ENCODE results near the gene RPTOR.

The RPTOR gene

GRCh38 chr17:80817321-80817845 is 272.7 kb downstream of the RPTOR start:
- no peak for DNase-seq (ENCODE audit: low spot score)

DNA sequence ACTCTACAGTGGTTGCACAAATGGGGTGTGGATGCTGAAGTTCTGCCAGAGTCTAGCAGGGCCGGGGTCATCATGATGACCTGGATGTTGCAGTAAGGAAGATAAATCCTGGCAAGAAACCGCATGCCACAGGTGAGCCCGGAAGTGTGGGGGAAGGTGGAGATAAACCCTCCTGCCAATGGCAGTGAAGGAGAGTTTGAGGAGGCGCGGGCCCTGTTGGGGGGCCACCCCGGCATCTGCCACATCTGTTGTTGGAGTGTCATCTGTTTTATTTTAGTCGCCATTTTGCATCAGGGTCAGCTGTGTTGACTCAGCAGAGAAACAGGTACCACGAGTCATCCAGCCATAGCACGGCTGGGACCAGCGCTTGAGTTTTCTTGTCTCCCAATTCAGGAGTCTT is 273.2 kb downstream of the RPTOR start:
- DNase-seq (ENCODE audit: low spot score) = peak; percentile 37

DNA sequence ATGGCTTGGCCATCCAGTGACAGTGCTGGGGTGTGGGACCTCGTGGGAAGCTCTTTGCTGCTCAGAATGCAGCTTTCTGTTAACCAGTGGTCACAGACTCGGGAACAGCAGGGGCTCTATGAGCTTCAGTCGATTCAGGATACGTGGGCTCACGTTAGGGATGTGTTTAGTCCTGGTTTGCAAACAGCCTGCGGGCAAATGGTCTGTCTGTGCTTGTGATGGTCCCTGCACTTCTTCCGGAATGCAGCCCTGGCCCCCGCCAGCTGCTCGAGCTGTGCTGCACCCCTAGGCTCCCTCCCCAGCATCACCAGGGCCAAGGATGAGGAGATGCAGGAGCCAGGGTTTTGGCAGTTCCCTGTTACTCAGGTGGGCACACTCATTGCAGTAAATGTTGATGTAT is 274.2 kb downstream of the RPTOR start:
- DNase-seq (ENCODE audit: low spot score) = no peak

DNA sequence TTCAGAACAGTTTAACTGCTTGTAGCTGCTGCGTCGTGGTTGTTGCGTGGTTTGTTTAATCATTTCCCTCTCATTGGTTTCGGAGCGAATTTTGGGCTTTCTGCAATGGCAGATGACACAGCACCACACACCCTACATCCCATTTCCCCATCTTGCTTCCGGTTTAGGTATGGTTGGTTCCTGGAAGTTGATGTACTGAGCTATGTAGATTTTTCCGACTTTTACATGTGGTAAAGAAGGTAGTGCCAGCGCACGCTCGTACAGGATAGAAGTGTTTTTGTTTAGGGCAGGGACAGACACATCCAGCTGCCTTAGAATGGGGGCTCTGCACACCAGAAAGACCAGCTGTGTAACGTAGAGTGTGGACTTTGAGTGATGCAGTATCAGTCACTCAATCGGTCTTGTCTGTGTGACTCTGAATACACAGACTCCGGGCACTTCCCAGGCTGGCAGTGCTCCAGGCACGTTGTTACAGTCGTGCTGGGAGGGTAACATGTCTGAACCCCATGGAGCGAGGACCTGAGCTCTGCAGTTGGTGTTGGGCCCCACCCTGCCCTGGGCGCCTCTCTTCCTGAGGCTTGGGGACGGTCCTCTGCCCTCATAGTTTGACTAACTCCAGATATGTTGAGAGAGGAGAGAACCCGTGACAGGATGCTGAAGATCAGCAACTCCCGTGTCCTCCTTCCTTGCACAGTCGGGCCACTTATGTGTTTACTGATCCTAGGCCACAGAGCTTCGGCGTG is 275.0 kb downstream of the RPTOR start:
- DNase-seq (ENCODE audit: low spot score) = no peak

DNA sequence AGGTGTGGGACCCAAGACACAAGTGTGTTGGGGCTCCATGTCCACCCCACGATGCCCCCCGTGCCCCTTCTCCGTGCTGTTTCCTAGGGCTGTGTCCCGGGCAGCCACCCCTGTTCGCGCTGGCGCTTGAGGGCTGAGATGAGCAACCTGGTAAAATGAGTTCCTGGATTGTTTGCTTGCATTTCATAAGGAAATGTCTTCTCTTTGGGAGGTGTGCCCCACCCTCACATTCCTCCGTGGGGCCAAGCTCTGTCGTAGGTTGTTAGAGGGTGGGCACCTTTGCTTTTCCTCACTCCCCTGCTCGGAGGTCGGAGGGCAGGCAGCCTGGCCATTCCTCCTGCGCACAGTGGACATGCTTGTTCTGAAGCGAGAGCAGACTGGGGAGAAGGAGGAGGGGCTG is 275.7 kb downstream of the RPTOR start:
- no peak for DNase-seq (ENCODE audit: low spot score)

DNA sequence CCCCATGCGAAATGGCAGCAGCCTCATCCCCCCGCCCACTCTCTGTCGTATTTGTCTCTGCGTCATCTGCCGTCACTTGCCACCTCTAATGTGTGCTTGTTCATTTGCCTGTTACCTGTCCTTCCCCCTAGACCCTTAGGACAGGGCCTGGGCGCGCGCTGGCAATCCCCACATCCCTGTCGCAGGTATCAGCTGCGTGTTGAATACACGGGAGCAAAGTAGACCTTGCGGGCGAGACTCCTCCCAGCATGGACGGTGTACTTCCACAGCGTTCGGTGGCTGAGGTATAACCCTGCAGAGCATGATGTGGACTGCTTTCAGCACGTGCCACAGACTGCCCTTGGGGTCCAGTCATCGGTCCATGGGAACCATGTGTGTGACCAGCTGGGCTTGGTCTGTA is 276.9 kb downstream of the RPTOR start:
- no peak for DNase-seq (ENCODE audit: low spot score)

GRCh38 chr17:80822021-80822699 is 277.5 kb downstream of the RPTOR start:
- DNase-seq (ENCODE audit: low spot score) = no peak

GRCh38 chr17:80822700-80823410 is 278.2 kb downstream of the RPTOR start:
- no peak for DNase-seq (ENCODE audit: low spot score)

DNA sequence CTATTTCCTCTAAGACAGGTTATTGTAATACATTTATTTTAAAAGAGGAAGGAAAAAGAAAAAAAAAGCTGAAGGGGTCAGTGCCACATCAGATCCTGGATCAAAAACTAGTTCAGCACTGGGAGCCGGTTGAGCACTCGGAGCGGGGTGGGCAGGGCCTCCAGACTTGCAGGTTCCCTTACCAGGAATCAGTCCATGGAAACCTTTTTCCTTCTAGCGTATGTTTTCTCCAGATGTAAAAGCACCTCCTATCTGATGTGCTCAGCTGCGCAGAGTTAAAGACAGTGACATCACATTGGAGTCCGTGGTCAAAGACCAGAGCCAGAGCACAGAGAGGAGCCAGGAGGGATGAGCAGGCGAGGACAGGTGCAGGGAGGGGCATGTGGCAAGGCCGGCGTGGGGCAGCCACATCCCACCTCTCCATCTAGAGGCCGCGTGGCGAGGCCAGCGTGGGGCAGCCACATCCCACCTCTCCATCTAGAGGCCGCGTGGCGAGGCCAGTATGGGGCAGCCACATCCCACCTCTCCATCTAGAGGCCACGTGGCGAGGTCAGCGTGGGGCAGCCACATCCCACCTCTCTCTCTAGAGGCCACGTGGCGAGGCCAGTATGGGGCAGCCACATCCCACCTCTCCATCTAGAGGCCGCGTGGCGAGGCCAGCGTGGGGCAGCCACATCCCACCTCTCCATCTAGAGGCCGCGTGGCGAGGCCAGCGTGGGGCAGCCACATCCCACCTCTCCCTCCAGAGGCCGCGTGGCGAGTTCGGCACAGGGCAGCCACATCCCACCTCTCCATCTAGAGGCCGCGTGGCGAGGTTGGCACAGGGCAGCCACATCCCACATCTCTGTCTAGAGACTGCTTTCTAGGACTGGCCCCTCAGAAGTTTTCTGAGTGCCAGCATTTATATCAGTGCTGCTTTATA is 280.2 kb downstream of the RPTOR start:
- no peak for DNase-seq (ENCODE audit: low spot score)

DNA sequence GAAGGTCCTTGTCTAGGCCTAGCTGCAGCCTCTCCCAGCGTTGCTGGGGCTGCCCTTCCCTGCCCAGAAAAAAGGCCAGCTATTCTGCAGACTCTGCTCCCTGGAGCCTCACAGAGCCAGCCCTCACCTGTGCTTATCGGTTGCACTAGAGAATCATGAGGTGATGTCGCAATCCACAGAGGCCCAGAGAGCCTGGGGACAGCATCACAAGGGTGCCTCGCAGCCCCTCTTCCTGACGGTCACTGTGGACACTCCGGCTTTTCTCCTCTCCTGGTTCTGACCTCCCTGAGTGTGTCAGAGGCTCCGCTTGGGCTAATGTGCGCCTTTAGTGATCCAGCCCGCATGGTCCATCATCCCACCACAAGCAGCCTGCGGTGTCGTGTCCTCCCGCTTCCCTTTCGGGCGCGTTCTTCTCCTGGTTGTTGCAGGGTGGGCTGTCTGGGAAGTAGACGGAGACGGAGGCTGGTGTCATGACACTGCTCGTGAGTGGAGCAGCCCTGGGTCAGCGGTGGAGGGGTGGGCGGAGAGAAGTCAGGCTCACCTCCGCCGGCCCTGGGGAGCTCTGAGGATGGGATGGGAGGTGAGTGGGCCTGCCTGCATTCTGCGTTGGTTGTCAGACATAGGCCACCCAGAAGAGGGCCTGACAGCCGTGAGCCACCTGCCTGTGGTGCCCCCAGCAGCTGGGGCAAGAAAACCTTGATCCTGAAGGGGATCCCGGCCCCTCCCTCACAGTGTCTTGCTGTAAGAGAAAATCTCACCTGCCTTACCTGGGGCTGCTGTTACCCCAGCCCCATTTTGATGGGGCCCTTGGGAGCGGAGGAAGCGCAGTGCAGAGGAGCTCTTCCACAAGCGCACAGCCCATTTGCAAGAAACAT is 281.1 kb downstream of the RPTOR start:
- DNase-seq (ENCODE audit: low spot score) = no peak

DNA sequence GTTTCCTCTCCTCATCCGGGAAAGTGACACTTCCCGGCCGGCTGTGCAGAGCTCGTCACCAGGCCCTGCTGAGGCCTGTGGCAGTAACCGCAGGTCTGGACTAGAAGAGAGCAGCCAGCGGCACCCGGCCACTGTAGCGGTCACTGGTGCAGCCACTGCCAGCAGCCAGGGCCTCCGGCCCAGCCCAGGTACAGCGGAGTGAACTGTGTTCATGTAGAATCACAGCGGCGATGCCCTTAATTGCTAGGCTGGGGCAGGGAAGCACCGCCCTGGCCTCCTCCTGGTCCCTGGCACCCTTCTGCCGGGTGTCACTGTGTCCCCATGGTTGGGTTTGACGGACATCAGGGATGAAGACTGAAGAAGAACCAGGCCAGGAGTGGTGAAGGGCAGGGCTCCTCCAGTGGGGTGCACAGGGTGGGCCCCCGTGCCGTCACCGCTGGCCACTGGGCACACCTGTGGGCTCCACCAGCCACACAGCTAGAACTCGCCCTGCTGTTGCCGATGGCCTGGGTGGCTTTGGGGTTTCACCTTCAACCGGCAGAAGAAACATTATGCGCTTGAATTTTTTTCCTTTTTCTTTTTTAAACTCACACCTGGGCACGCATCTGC is 281.8 kb downstream of the RPTOR start:
- no peak for DNase-seq (ENCODE audit: low spot score)

- DNase-seq (ENCODE audit: low spot score) = peak; percentile 95
These were observed 282.5 kb downstream of the RPTOR start for GRCh38 chr17:80826955-80827645.

- no peak for DNase-seq (ENCODE audit: low spot score)
These were observed 283.3 kb downstream of the RPTOR start for GRCh38 chr17:80827646-80828643.

DNA sequence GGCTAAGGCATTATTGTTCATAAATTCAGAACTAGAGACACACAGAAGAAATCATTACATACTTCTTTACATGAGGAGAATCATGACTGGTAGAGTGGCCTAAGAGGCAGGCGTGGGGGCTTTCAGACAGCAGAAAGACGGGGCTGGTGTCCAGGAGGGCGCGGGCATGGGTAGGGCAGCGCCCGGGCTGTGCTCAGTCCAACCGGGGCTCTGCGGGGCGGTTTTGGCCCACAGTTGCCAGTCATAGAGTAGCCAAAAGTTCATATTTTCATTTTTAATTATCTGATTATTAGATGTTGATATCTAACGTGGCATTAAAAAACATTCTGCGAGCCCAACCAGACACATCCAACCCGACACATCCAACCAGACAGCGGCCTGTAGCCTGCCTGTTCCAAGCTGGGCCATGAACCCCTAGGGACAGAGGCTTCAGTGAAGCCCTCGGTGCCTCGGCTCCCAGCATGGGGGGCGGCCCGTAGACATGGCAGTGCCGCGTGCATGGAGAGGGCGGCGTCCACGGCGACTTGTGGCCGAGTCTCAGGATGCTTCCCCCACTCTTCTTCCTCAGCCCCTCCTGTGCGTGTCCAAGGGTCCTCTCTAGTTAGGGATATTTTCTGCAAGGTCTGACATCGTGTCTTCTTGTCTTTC is 284.7 kb downstream of the RPTOR start:
- no peak for DNase-seq (ENCODE audit: low spot score)

- no peak for DNase-seq (ENCODE audit: low spot score)
These were observed 285.6 kb downstream of the RPTOR start for GRCh38 chr17:80830020-80830780.

DNA sequence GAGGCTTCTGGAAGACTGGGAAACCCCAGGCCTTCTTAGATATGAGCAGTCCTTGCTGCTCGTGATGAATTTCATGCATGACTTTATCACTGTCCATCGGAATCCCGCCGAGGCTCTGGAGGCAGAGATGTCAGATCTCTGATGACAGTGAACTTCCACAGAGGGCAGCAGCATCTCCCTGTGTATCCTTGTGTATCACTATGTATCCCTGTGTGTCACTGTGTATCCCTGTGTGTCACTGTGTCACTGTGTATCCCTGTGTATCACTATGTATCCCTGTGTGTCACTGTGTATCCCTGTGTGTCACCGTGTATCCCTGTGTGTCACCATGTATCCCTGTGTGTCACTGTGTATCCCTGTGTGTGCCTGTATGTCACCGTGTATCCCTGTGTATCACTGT is 286.9 kb downstream of the RPTOR start:
- DNase-seq (ENCODE audit: low spot score) = no peak

DNA sequence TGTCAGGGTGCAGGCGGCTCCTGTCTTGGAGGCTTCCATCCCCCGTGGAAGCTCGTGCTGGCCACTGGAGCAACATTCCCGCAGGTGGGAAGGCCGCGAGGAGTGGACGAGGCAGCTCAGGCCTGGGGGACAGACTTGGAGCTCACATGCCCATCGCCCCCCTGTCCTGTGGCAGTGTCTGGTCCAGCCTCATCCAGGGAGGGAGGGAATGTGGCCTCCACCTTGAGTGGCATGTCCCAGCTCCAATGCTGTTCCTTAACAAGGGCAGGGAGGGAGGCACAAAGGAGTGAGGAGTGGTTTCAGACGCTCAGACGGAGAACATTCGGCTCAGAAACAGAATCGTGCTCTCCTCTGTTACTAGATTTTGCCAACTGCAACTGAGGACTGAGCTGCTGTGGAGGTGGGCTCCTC is 287.6 kb downstream of the RPTOR start:
- peak; percentile 86 for DNase-seq (ENCODE audit: low spot score)

All from GM03348 (cell line).